Gastrocnemius medialis (tissue), 4 donors: ENCODE results near the gene PTPRM.

Source experiments
- POLR2A ChIP-seq, 2 donors: fragments of 450-650 bp; IDR thresholded peaks; one replicate each; pipeline ENCODE4 v1.6.1; 2017; ENCODE audit warnings: antibody characterized with exemption in 2 of 2, mild to moderate bottlenecking in 2 of 2, moderate library complexity in 2 of 2
- TF ChIP-seq, protein P1 (sequence below), 5 experiments: fragments of 450-650 bp in 3 of 5; fragments of 200-600 bp in 2 of 5; sonication (generic) in 2 of 5; IDR thresholded peaks in 4 of 5; conservative IDR thresholded peaks in 1 of 5; 1 replicate in 4 of 5; 2 replicates in 1 of 5; pipeline ENCODE4 v1.5.1; 2016 to 2019; ENCODE audit warnings: antibody characterized with exemption in 5 of 5, mild to moderate bottlenecking in 3 of 5, moderate library complexity in 3 of 5

DNA sequence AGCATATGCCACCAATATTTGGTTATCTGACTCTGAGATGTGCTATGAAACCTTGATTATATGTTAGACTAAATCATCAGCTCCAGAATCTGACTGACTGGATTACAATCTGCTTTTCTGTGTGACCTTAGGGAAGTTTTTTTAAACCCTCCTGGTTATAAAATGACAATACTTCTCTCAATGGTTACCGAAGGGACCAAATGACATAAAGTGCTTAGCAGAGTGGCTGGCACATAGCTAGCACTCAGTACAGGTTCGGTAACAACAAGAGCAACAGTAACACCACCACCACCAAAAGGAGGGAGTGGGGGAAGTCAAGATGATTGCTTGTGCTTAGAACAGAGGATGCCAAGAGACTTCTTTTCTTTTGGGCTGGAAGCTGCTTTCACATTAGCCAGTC lies 306.2 kb downstream of the PTPRM start:
- TF ChIP-seq, protein P1, sequence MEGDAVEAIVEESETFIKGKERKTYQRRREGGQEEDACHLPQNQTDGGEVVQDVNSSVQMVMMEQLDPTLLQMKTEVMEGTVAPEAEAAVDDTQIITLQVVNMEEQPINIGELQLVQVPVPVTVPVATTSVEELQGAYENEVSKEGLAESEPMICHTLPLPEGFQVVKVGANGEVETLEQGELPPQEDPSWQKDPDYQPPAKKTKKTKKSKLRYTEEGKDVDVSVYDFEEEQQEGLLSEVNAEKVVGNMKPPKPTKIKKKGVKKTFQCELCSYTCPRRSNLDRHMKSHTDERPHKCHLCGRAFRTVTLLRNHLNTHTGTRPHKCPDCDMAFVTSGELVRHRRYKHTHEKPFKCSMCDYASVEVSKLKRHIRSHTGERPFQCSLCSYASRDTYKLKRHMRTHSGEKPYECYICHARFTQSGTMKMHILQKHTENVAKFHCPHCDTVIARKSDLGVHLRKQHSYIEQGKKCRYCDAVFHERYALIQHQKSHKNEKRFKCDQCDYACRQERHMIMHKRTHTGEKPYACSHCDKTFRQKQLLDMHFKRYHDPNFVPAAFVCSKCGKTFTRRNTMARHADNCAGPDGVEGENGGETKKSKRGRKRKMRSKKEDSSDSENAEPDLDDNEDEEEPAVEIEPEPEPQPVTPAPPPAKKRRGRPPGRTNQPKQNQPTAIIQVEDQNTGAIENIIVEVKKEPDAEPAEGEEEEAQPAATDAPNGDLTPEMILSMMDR (IDR thresholded peaks at IDR 0.05 in 4 of 5, conservative IDR thresholded peaks at IDR 0.05 in 1 of 5) = no peak
- TF ChIP-seq POLR2A (IDR thresholded peaks at IDR 0.05) = no peak
